Neural cell (in vitro differentiated cells): ENCODE results near the gene SEPTIN8. TPM values are rescaled to one million over a fixed set of nuclear protein-coding genes. Genes with fewer than 3 reads are reported as not detected.

Source experiments
- H2AFZ ChIP-seq: fragments of 200-600, 300-800 bp; sonication (generic), shearing (Covaris generic); 2 replicates; pipeline ENCODE4 v1.6.0; 2014; ENCODE audit warnings: low read depth, mild to moderate bottlenecking, antibody characterized with exemption, low read length, moderate library complexity
- H3F3A ChIP-seq: fragments of 200-600 bp; shearing (Covaris generic); 2 replicates; pipeline ENCODE4 v1.6.1; 2016; ENCODE audit warnings: mild to moderate bottlenecking, moderate library complexity, mixed read lengths, antibody characterized with exemption, low read length; ENCODE audit not compliant: insufficient read depth, poor library complexity, severe bottlenecking
- H3K27ac ChIP-seq: fragments of 200-600, 300-800 bp; sonication (generic), shearing (Covaris generic); 2 replicates; pipeline ENCODE4 v1.5.1; 2014; ENCODE audit warnings: mild to moderate bottlenecking, low read length, moderate library complexity
- H3K27me3 ChIP-seq: fragments of 300-800, 200-600 bp; sonication (generic), shearing (Covaris generic); 2 replicates; pipeline ENCODE4 v1.6.0; 2014; ENCODE audit warnings: mild to moderate bottlenecking, low read depth, low read length, moderate library complexity; ENCODE audit not compliant: insufficient read depth
- H3K36me3 ChIP-seq: fragments of 300-800, 200-600 bp; sonication (generic), shearing (Covaris generic); 2 replicates; pipeline ENCODE4 v1.5.1; 2014; ENCODE audit warnings: mild to moderate bottlenecking, antibody characterized with exemption, low read length, moderate library complexity; ENCODE audit not compliant: insufficient read depth
- H3K4me2 ChIP-seq: fragments of 300-800, 200-600 bp; sonication (generic), shearing (Covaris generic); 2 replicates; pipeline ENCODE4 v1.6.0; 2014; ENCODE audit warnings: mild to moderate bottlenecking, low read length
- H3K4me3 ChIP-seq: fragments of 300-800, 200-600 bp; sonication (generic), shearing (Covaris generic); 2 replicates; pipeline ENCODE4 v1.5.1; 2014; ENCODE audit warnings: mild to moderate bottlenecking, low read length, moderate library complexity
- H3K79me2 ChIP-seq: fragments of 200-600 bp; shearing (Covaris generic); replicated peaks from 2 replicates; pipeline ENCODE4 v1.6.0; 2014; ENCODE audit warnings: mild to moderate bottlenecking, low read length, moderate library complexity; ENCODE audit not compliant: insufficient read depth
- H3K9ac ChIP-seq: fragments of 300-800, 200-600 bp; sonication (generic), shearing (Covaris generic); 2 replicates; pipeline ENCODE4 v1.6.1; 2016; ENCODE audit warnings: mild to moderate bottlenecking, low read length, mixed read lengths
- H3K9me2 ChIP-seq: fragments of 200-600 bp; shearing (Covaris generic); 2 replicates; pipeline ENCODE4 v1.6.1; 2016; ENCODE audit warnings: mild to moderate bottlenecking, low read length, mixed read lengths; ENCODE audit not compliant: insufficient read depth
- H3K9me3 ChIP-seq: fragments of 200-600, 300-800 bp; sonication (generic), shearing (Covaris generic); 2 replicates; pipeline ENCODE4 v1.6.1; 2016; ENCODE audit warnings: mild to moderate bottlenecking, mixed run types, low read length, moderate library complexity, mixed read lengths
- H4K20me1 ChIP-seq: fragments of 200-600 bp; shearing (Covaris generic); 2 replicates; pipeline ENCODE4 v1.6.1; 2016; ENCODE audit warnings: mild to moderate bottlenecking, mixed run types; ENCODE audit not compliant: insufficient read depth
- EP300 ChIP-seq: fragments of 450-650 bp; conservative IDR thresholded peaks from 2 replicates; pipeline ENCODE4 v1.6.1; 2014; ENCODE audit warnings: antibody characterized with exemption, mild to moderate bottlenecking, moderate library complexity; ENCODE audit not compliant: poor library complexity, severe bottlenecking
- EZH2 ChIP-seq: fragments of 200-600, 300-800 bp; shearing (Covaris generic), sonication (generic); IDR thresholded peaks from 2 replicates; pipeline ENCODE4 v1.6.1; 2014; ENCODE audit warnings: antibody characterized with exemption, low read length, borderline replicate concordance, mild to moderate bottlenecking; ENCODE audit not compliant: insufficient read depth, poor library complexity, severe bottlenecking
- MXI1 ChIP-seq: fragments of 450-650 bp; conservative IDR thresholded peaks from 2 replicates; pipeline ENCODE4 v1.6.1; 2014; ENCODE audit warnings: antibody characterized with exemption, mild to moderate bottlenecking; ENCODE audit not compliant: poor library complexity, severe bottlenecking
- POLR2AphosphoS5 ChIP-seq: IDR thresholded peaks from 2 replicates; pipeline ENCODE4 v1.6.1; 2012
- RAD21 ChIP-seq: fragments of 450-650 bp; conservative IDR thresholded peaks from 2 replicates; pipeline ENCODE4 v1.6.1; 2014; ENCODE audit warnings: antibody characterized with exemption, mild to moderate bottlenecking, moderate library complexity
- REST ChIP-seq: IDR thresholded peaks from 2 replicates; pipeline ENCODE4 v1.6.1; 2012; ENCODE audit warnings: borderline replicate concordance
- SMC3 ChIP-seq: fragments of 450-650 bp; conservative IDR thresholded peaks from 2 replicates; pipeline ENCODE4 v1.6.1; 2014; ENCODE audit warnings: antibody characterized with exemption, mild to moderate bottlenecking, moderate library complexity; ENCODE audit not compliant: poor library complexity
- TAF1 ChIP-seq: IDR thresholded peaks from 2 replicates; pipeline ENCODE4 v1.6.1; 2012; ENCODE audit warnings: low read depth
- polyA plus RNA-seq: library from polyadenylated mRNA; depleted of rRNA; stranded (reverse); fragments of >200 nt; gene quantifications from 2 replicates; pipeline ENCODE4 v1.2.3, GENCODE V29; 2014
- TF ChIP-seq, protein P1 (sequence below): fragments of 450-650 bp; IDR thresholded peaks from 2 replicates; pipeline ENCODE4 v1.5.1; 2014; ENCODE audit warnings: antibody characterized with exemption, mild to moderate bottlenecking, moderate library complexity; ENCODE audit not compliant: poor library complexity, severe bottlenecking

The SEPTIN8 gene
- polyA plus RNA-seq, 1 donor from 2014 or later, result 37.7 TPM

GRCh38 chr5:132821350-132821749 is 44.3 kb upstream of the SEPTIN8 start:
- no peak overlapping the region for H2AFZ ChIP-seq
- no peaks in the 10 kb centered on the region for H3K9me2 ChIP-seq
- H3K36me3 ChIP-seq, result no peaks in the 10 kb centered on the region
- no peaks in the 10 kb centered on the region for H3K9me3 ChIP-seq
- no peak overlapping the region for H3K27ac ChIP-seq
- peaks cover 34% of the 10 kb centered on the region for H3K27me3 ChIP-seq
- H3K79me2 ChIP-seq, result no peaks in the 10 kb centered on the region
- no peaks in the 10 kb centered on the region for H3F3A ChIP-seq
- H3K4me2 ChIP-seq, result no peak overlapping the region
- no peaks in the 10 kb centered on the region for H4K20me1 ChIP-seq
- H3K4me3 ChIP-seq, result no peak overlapping the region
- H3K9ac ChIP-seq, result no peak overlapping the region
- TF ChIP-seq POLR2AphosphoS5, result no peak
- TF ChIP-seq TAF1, result no peak
- no peak for TF ChIP-seq SMC3
- no peak for TF ChIP-seq EZH2
- no peak for TF ChIP-seq MXI1
- TF ChIP-seq EP300, result no peak
- TF ChIP-seq RAD21, result no peak
- no peak for TF ChIP-seq REST
- TF ChIP-seq, protein P1, sequence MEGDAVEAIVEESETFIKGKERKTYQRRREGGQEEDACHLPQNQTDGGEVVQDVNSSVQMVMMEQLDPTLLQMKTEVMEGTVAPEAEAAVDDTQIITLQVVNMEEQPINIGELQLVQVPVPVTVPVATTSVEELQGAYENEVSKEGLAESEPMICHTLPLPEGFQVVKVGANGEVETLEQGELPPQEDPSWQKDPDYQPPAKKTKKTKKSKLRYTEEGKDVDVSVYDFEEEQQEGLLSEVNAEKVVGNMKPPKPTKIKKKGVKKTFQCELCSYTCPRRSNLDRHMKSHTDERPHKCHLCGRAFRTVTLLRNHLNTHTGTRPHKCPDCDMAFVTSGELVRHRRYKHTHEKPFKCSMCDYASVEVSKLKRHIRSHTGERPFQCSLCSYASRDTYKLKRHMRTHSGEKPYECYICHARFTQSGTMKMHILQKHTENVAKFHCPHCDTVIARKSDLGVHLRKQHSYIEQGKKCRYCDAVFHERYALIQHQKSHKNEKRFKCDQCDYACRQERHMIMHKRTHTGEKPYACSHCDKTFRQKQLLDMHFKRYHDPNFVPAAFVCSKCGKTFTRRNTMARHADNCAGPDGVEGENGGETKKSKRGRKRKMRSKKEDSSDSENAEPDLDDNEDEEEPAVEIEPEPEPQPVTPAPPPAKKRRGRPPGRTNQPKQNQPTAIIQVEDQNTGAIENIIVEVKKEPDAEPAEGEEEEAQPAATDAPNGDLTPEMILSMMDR, result no peak

DNA sequence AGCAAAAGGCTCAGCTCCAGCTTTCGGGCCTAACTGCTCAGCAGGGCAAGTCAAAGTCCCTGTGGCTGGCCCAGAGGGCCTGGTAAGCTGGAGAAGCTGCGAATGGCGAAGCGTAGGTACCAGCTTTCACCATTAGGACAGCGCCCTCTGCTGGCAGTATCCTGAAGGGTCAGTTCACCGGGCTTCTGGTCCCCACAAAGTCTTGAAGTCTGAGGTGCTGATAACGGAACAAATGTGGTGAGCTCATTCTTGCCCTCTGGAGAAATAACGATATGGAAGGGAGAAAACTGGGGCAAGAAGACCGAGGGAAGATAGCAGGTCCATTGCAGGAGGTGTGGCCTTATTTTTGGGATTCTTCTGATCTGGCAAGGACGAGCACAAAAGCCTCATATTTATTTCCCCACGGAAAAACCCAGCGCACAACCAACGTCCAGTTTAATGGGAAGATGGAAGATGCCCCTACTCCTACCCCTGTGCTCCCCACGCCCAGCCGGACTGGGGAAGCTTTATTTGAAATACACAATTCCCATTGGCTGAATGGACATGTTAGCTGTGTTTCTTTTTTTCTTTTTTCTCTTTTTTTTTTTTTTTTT is 43.2 kb upstream of the SEPTIN8 start:
- no peak overlapping the region for H2AFZ ChIP-seq
- no peaks in the 10 kb centered on the region for H3K79me2 ChIP-seq
- H3F3A ChIP-seq, result no peaks in the 10 kb centered on the region
- no peak overlapping the region for H3K27ac ChIP-seq
- no peaks in the 10 kb centered on the region for H4K20me1 ChIP-seq
- no peaks in the 10 kb centered on the region for H3K9me2 ChIP-seq
- no peak overlapping the region for H3K4me3 ChIP-seq
- TF ChIP-seq POLR2AphosphoS5 (no peak), RAD21 (peak; percentile 64), TAF1 (no peak), REST (no peak), EP300 (no peak), SMC3 (peak; percentile 69), EZH2 (no peak), MXI1 (no peak)
- TF ChIP-seq, protein P1, result peak; percentile 67
- no peaks in the 10 kb centered on the region for H3K36me3 ChIP-seq
- no peaks in the 10 kb centered on the region for H3K9me3 ChIP-seq
- H3K9ac ChIP-seq, result no peak overlapping the region
- no peak overlapping the region for H3K4me2 ChIP-seq
- peaks cover 26% of the 10 kb centered on the region for H3K27me3 ChIP-seq
